WTC11 (cell line): Measurements from ENCODE around the gene ZNF202. TPM values are rescaled to one million over a fixed set of nuclear protein-coding genes. Genes with fewer than 3 reads are reported as not detected.

Experiments used
- ARID4B ChIP-seq: sonication (generic); formaldehyde crosslinking; IDR thresholded peaks from 2 replicates; pipeline ENCODE4 v1.8.0; 2023; ENCODE audit warnings: missing genetic modification reagents, mild to moderate bottlenecking, borderline replicate concordance
- CREB1 ChIP-seq: sonication (generic); formaldehyde crosslinking; IDR thresholded peaks from 2 replicates; pipeline ENCODE4 v1.8.0; 2023; ENCODE audit warnings: mild to moderate bottlenecking, missing genetic modification reagents
- GRHL2 ChIP-seq: fragments of 250-450 bp; sonication (Bioruptor Pico); IDR thresholded peaks from 2 replicates; pipeline ENCODE4 v1.8.0; 2022; ENCODE audit warnings: mild to moderate bottlenecking, moderate library complexity; ENCODE audit not compliant: insufficient replicate concordance, severe bottlenecking
- IRF2 ChIP-seq: sonication (generic); formaldehyde crosslinking; IDR thresholded peaks from 2 replicates; pipeline ENCODE4 v1.8.0; 2022; ENCODE audit warnings: low read depth, missing genetic modification reagents, borderline replicate concordance
- NR1H2 ChIP-seq: sonication (generic); formaldehyde crosslinking; IDR thresholded peaks from 2 replicates; pipeline ENCODE4 v1.9.0; 2021; ENCODE audit warnings: mild to moderate bottlenecking, moderate library complexity, missing genetic modification reagents
- PRRX2 ChIP-seq: fragments of 250-450 bp; sonication (Bioruptor Pico); IDR thresholded peaks from 2 replicates; pipeline ENCODE4 v1.8.0; 2021; ENCODE audit warnings: mild to moderate bottlenecking
- STAT6 ChIP-seq: sonication (generic); formaldehyde crosslinking; conservative IDR thresholded peaks from 2 replicates; pipeline ENCODE4 v1.8.1; 2023; ENCODE audit warnings: mild to moderate bottlenecking, low read depth, missing genetic modification reagents, moderate library complexity
- TCF7 ChIP-seq: sonication (generic); formaldehyde crosslinking; IDR thresholded peaks from 2 replicates; pipeline ENCODE4 v1.8.0; 2022; ENCODE audit warnings: mild to moderate bottlenecking, low read depth, missing genetic modification reagents, moderate library complexity
- ZNF138 ChIP-seq: sonication (generic); formaldehyde crosslinking; conservative IDR thresholded peaks from 2 replicates; pipeline ENCODE4 v1.8.1; 2022; ENCODE audit warnings: mild to moderate bottlenecking, moderate library complexity, missing genetic modification reagents
- ZNF423 ChIP-seq: fragments of 250-450 bp; sonication (Bioruptor Pico); IDR thresholded peaks from 2 replicates; pipeline ENCODE4 v2.1.2; 2022; ENCODE audit warnings: mild to moderate bottlenecking, moderate library complexity
- total RNA-seq: library from RNA; stranded (reverse); gene quantifications from 3 replicates; pipeline ENCODE4 v1.2.3, GENCODE V29; 2021
- TF ChIP-seq, protein P1 (sequence below): fragments of 250-450 bp; sonication (Bioruptor Pico); conservative IDR thresholded peaks from 2 replicates; pipeline ENCODE4 v1.9.0; 2021; ENCODE audit warnings: mild to moderate bottlenecking
- TF ChIP-seq, protein P2 (sequence below): sonication (generic); formaldehyde crosslinking; IDR thresholded peaks from 2 replicates; pipeline ENCODE4 v1.8.1; 2023; ENCODE audit warnings: mild to moderate bottlenecking, missing genetic modification reagents, borderline replicate concordance
- TF ChIP-seq, protein P3 (sequence below): fragments of 250-450 bp; sonication (Bioruptor Pico); IDR thresholded peaks from 2 replicates; pipeline ENCODE4 v2.1.2; 2022; ENCODE audit warnings: mild to moderate bottlenecking, moderate library complexity
- TF ChIP-seq, protein P4 (sequence below): sonication (generic); formaldehyde crosslinking; IDR thresholded peaks from 2 replicates; pipeline ENCODE4 v1.8.1; 2022; ENCODE audit warnings: low read depth, missing genetic modification reagents, borderline replicate concordance
- TF ChIP-seq, protein P5 (sequence below): sonication (generic); formaldehyde crosslinking; IDR thresholded peaks from 2 replicates; pipeline ENCODE4 v1.8.0; 2023; ENCODE audit warnings: mild to moderate bottlenecking, missing genetic modification reagents
- TF ChIP-seq, protein P6 (sequence below): sonication (generic); formaldehyde crosslinking; conservative IDR thresholded peaks from 2 replicates; pipeline ENCODE4 v1.8.1; 2022; ENCODE audit warnings: mild to moderate bottlenecking, missing genetic modification reagents

Gene ZNF202
- total RNA-seq, 1 experiment from 2014 or later = 29.9 TPM

GRCh38 chr11:123741159-123742030 lies at the start of gene ZNF202 (continued):
- TF ChIP-seq STAT6 (CRISPR knock-in tag) (no peak), CREB1 (CRISPR knock-in tag) (peak; percentile 71; the same call in 1 of the 2 replicates), TCF7 (CRISPR knock-in tag) (no peak), GRHL2 (CRISPR knock-in tag) (no peak), NR1H2 (no peak), ZNF423 (CRISPR knock-in tag) (no peak), ARID4B (CRISPR knock-in tag) (peak; percentile 88; the same call in 1 of the 2 replicates), ZNF138 (CRISPR knock-in tag) (no peak), IRF2 (CRISPR knock-in tag) (no peak), PRRX2 (CRISPR knock-in tag) (no peak)
- TF ChIP-seq, protein P1, sequence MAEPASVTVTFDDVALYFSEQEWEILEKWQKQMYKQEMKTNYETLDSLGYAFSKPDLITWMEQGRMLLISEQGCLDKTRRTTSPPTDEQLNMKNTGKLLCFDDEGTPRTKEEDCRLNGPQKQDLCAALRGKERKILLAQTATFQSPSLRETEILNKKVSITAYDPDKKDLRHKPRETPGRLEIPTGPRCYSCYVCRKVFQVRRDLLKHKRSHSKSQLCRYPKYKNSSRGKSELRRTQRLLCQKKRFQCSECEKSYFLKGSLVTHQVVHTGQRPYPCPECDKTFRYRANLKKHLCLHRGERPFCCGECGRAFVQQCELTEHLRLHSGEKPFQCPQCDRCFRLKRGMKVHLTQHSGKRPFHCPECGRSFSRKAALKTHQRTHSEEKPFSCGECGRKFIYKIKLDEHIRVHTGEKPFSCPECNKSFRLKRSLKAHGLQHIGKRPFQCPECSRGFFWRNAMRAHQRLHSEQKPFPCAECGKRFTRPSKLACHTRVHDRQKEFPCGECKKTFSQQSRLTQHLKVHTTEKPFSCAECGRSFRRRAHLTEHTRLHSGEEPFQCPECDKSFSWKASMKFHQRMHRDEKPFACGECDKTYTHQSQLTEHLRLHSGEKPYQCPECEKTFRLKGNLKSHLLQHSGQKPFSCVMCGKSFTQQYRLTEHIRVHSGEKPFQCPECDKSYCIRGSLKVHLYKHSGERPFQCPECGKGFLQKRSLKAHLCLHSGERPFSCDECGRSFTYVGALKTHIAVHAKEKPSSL (CRISPR knock-in tag) = no peak
- TF ChIP-seq, protein P2, sequence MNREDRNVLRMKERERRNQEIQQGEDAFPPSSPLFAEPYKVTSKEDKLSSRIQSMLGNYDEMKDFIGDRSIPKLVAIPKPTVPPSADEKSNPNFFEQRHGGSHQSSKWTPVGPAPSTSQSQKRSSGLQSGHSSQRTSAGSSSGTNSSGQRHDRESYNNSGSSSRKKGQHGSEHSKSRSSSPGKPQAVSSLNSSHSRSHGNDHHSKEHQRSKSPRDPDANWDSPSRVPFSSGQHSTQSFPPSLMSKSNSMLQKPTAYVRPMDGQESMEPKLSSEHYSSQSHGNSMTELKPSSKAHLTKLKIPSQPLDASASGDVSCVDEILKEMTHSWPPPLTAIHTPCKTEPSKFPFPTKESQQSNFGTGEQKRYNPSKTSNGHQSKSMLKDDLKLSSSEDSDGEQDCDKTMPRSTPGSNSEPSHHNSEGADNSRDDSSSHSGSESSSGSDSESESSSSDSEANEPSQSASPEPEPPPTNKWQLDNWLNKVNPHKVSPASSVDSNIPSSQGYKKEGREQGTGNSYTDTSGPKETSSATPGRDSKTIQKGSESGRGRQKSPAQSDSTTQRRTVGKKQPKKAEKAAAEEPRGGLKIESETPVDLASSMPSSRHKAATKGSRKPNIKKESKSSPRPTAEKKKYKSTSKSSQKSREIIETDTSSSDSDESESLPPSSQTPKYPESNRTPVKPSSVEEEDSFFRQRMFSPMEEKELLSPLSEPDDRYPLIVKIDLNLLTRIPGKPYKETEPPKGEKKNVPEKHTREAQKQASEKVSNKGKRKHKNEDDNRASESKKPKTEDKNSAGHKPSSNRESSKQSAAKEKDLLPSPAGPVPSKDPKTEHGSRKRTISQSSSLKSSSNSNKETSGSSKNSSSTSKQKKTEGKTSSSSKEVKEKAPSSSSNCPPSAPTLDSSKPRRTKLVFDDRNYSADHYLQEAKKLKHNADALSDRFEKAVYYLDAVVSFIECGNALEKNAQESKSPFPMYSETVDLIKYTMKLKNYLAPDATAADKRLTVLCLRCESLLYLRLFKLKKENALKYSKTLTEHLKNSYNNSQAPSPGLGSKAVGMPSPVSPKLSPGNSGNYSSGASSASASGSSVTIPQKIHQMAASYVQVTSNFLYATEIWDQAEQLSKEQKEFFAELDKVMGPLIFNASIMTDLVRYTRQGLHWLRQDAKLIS (CRISPR knock-in tag) = 0 out of 2 replicates have a peak, but pooled peaks have one; percentile 51
- TF ChIP-seq, protein P3, sequence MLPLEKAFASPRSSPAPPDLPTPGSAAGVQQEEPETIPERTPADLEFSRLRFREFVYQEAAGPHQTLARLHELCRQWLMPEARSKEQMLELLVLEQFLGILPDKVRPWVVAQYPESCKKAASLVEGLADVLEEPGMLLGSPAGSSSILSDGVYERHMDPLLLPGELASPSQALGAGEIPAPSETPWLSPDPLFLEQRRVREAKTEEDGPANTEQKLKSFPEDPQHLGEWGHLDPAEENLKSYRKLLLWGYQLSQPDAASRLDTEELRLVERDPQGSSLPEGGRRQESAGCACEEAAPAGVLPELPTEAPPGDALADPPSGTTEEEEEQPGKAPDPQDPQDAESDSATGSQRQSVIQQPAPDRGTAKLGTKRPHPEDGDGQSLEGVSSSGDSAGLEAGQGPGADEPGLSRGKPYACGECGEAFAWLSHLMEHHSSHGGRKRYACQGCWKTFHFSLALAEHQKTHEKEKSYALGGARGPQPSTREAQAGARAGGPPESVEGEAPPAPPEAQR (CRISPR knock-in tag) = no peak
- TF ChIP-seq, protein P4, sequence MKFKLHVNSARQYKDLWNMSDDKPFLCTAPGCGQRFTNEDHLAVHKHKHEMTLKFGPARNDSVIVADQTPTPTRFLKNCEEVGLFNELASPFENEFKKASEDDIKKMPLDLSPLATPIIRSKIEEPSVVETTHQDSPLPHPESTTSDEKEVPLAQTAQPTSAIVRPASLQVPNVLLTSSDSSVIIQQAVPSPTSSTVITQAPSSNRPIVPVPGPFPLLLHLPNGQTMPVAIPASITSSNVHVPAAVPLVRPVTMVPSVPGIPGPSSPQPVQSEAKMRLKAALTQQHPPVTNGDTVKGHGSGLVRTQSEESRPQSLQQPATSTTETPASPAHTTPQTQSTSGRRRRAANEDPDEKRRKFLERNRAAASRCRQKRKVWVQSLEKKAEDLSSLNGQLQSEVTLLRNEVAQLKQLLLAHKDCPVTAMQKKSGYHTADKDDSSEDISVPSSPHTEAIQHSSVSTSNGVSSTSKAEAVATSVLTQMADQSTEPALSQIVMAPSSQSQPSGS = no peak
- TF ChIP-seq, protein P5, sequence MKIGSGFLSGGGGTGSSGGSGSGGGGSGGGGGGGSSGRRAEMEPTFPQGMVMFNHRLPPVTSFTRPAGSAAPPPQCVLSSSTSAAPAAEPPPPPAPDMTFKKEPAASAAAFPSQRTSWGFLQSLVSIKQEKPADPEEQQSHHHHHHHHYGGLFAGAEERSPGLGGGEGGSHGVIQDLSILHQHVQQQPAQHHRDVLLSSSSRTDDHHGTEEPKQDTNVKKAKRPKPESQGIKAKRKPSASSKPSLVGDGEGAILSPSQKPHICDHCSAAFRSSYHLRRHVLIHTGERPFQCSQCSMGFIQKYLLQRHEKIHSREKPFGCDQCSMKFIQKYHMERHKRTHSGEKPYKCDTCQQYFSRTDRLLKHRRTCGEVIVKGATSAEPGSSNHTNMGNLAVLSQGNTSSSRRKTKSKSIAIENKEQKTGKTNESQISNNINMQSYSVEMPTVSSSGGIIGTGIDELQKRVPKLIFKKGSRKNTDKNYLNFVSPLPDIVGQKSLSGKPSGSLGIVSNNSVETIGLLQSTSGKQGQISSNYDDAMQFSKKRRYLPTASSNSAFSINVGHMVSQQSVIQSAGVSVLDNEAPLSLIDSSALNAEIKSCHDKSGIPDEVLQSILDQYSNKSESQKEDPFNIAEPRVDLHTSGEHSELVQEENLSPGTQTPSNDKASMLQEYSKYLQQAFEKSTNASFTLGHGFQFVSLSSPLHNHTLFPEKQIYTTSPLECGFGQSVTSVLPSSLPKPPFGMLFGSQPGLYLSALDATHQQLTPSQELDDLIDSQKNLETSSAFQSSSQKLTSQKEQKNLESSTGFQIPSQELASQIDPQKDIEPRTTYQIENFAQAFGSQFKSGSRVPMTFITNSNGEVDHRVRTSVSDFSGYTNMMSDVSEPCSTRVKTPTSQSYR (CRISPR knock-in tag) = peak; percentile 70; the same call in 1 of the 2 replicates
- TF ChIP-seq, protein P6, sequence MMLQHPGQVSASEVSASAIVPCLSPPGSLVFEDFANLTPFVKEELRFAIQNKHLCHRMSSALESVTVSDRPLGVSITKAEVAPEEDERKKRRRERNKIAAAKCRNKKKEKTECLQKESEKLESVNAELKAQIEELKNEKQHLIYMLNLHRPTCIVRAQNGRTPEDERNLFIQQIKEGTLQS (CRISPR knock-in tag) = no peak
